Measurements from ENCODE around the gene FSIP1.

Gene FSIP1

GRCh38 chr15:39555885-39556284 is 226.8 kb downstream of the FSIP1 start:
- Histone ChIP-seq H3K27me3 (ENCODE audit: control insufficient read depth, insufficient read depth, low read length) (no peaks in the 10 kb centered on the region), H3K9me3 (ENCODE audit: control insufficient read depth, insufficient read depth, low read length) (no peaks in the 10 kb centered on the region), H3K4me1 (ENCODE audit: control insufficient read depth, insufficient read depth, low read length) (no peaks in the 10 kb centered on the region), H3K4me3 (ENCODE audit: low read length) (no peak overlapping the region), H3K27ac (ENCODE audit: low read length) (no peak overlapping the region), H3K36me3 (ENCODE audit: control insufficient read depth, insufficient read depth, low read length) (no peaks in the 10 kb centered on the region)
- no peak for DNase-seq (ENCODE audit: low read depth, low spot score)
- no CpG with 5 or more reads among the region's 4 CpGs for WGBS (ENCODE audit: insufficient coverage, insufficient read length)

GRCh38 chr15:39554746-39555387 is 227.8 kb downstream of the FSIP1 start:
- no peak for DNase-seq (ENCODE audit: low read depth, low spot score)
- Histone ChIP-seq H3K27me3 (ENCODE audit: control insufficient read depth, insufficient read depth, low read length) (no peaks in the 10 kb centered on the region), H3K4me3 (ENCODE audit: low read length) (no peak overlapping the region), H3K36me3 (ENCODE audit: control insufficient read depth, insufficient read depth, low read length) (no peaks in the 10 kb centered on the region), H3K9me3 (ENCODE audit: control insufficient read depth, insufficient read depth, low read length) (no peaks in the 10 kb centered on the region), H3K27ac (ENCODE audit: low read length) (no peak overlapping the region), H3K4me1 (ENCODE audit: control insufficient read depth, insufficient read depth, low read length) (no peaks in the 10 kb centered on the region)

GRCh38 chr15:39553947-39554693 is 228.5 kb downstream of the FSIP1 start:
- Histone ChIP-seq H3K4me1 (ENCODE audit: control insufficient read depth, insufficient read depth, low read length) (no peaks in the 10 kb centered on the region), H3K27ac (ENCODE audit: low read length) (no peak overlapping the region), H3K36me3 (ENCODE audit: control insufficient read depth, insufficient read depth, low read length) (no peaks in the 10 kb centered on the region), H3K4me3 (ENCODE audit: low read length) (no peak overlapping the region), H3K27me3 (ENCODE audit: control insufficient read depth, insufficient read depth, low read length) (no peaks in the 10 kb centered on the region), H3K9me3 (ENCODE audit: control insufficient read depth, insufficient read depth, low read length) (no peaks in the 10 kb centered on the region)
- WGBS (ENCODE audit: insufficient coverage, insufficient read length) = no CpG with 5 or more reads among the region's 2 CpGs
- no peak for DNase-seq (ENCODE audit: low read depth, low spot score)

- Histone ChIP-seq H3K27me3 (ENCODE audit: control insufficient read depth, insufficient read depth, low read length) (no peaks in the 10 kb centered on the region), H3K36me3 (ENCODE audit: control insufficient read depth, insufficient read depth, low read length) (no peaks in the 10 kb centered on the region), H3K4me1 (ENCODE audit: control insufficient read depth, insufficient read depth, low read length) (no peaks in the 10 kb centered on the region), H3K27ac (ENCODE audit: low read length) (no peak overlapping the region), H3K9me3 (ENCODE audit: control insufficient read depth, insufficient read depth, low read length) (no peaks in the 10 kb centered on the region), H3K4me3 (ENCODE audit: low read length) (no peak overlapping the region)
- no CpG with 5 or more reads among the region's 2 CpGs for WGBS (ENCODE audit: insufficient coverage, insufficient read length)
- DNase-seq (ENCODE audit: low read depth, low spot score) = no peak
Measured at GRCh38 chr15:39552556-39552955, 230.1 kb downstream of the FSIP1 start.

- Histone ChIP-seq H3K4me3 (ENCODE audit: low read length) (no peak overlapping the region), H3K27me3 (ENCODE audit: control insufficient read depth, insufficient read depth, low read length) (no peaks in the 10 kb centered on the region), H3K4me1 (ENCODE audit: control insufficient read depth, insufficient read depth, low read length) (no peaks in the 10 kb centered on the region), H3K27ac (ENCODE audit: low read length) (no peak overlapping the region), H3K9me3 (ENCODE audit: control insufficient read depth, insufficient read depth, low read length) (no peaks in the 10 kb centered on the region), H3K36me3 (ENCODE audit: control insufficient read depth, insufficient read depth, low read length) (no peaks in the 10 kb centered on the region)
- DNase-seq (ENCODE audit: low read depth, low spot score) = no peak
- WGBS (ENCODE audit: insufficient coverage, insufficient read length) = 100% methylated on average over 1 of the region's 2 CpGs
Measured at GRCh38 chr15:39551476-39551875, 231.2 kb downstream of the FSIP1 start.
